WTC11 (cell line): ENCODE measurements around the gene HRAS. TPM values are rescaled to one million over a fixed set of nuclear protein-coding genes. Genes with fewer than 3 reads are reported as not detected.

ENCODE experiments used
- ATAC-seq: fragments of 200-7000 bp; cut with Tn5 transposase; 2 replicates; pipeline ENCODE4 v1.10.0; 2021; ENCODE audit warnings: mild to moderate bottlenecking, moderate library complexity
- CTCF ChIA-PET: fragments of 300-600 bp; sonication (Branson Sonifier 250); formaldehyde crosslinking; loops from one replicate; lab custom pipeline; 2021; ENCODE audit warnings: antibody characterized with exemption; lab: Charles Lee
- POLR2A ChIA-PET: fragments of 350-600 bp; sonication (Branson Sonifier 250); formaldehyde crosslinking; loops from one replicate; lab custom pipeline; 2021; ENCODE audit warnings: antibody characterized with exemption; lab: Charles Lee
- DNase-seq: peaks from one replicate; pipeline ENCODE4 v3.0.0; 2021; ENCODE audit warnings: low spot score
- H3K27ac Mint-ChIP-seq: 2 replicates; pipeline ENCODE4 v1.8.0; 2021; ENCODE audit warnings: mixed read lengths
- H3K27me3 Mint-ChIP-seq: 2 replicates; pipeline ENCODE4 v1.8.0; 2021; ENCODE audit warnings: low read depth, mild to moderate bottlenecking, moderate library complexity, mixed read lengths
- H3K36me3 Mint-ChIP-seq: 2 replicates; pipeline ENCODE4 v1.8.0; 2021; ENCODE audit warnings: mixed read lengths
- H3K4me1 Mint-ChIP-seq: 2 replicates; pipeline ENCODE4 v1.8.0; 2022; ENCODE audit warnings: mixed read lengths
- H3K4me3 Mint-ChIP-seq: 2 replicates; pipeline ENCODE4 v1.8.0; 2021; ENCODE audit warnings: mild to moderate bottlenecking, moderate library complexity, mixed read lengths
- H3K9me3 Mint-ChIP-seq: 2 replicates; pipeline ENCODE4 v1.8.0; 2021; ENCODE audit warnings: mixed read lengths
- ATF2 ChIP-seq: sonication (generic); formaldehyde crosslinking; IDR thresholded peaks from 2 replicates; pipeline ENCODE4 v1.8.1; 2022; ENCODE audit warnings: low read depth, missing genetic modification reagents, borderline replicate concordance
- CREB1 ChIP-seq: sonication (generic); formaldehyde crosslinking; IDR thresholded peaks from 2 replicates; pipeline ENCODE4 v1.8.0; 2023; ENCODE audit warnings: mild to moderate bottlenecking, missing genetic modification reagents
- E2F5 ChIP-seq: sonication (generic); formaldehyde crosslinking; IDR thresholded peaks from 2 replicates; pipeline ENCODE4 v1.8.1; 2022; ENCODE audit warnings: mild to moderate bottlenecking, moderate library complexity, missing genetic modification reagents
- ELF4 ChIP-seq: sonication (generic); formaldehyde crosslinking; IDR thresholded peaks from 2 replicates; pipeline ENCODE4 v1.8.1; 2022; ENCODE audit warnings: low read depth, mild to moderate bottlenecking, moderate library complexity, missing genetic modification reagents
- EMX1 ChIP-seq: fragments of 250-450 bp; sonication (Bioruptor Pico); IDR thresholded peaks from 2 replicates; pipeline ENCODE4 v1.8.0; 2021; ENCODE audit warnings: mild to moderate bottlenecking
- ESRRA ChIP-seq: sonication (generic); formaldehyde crosslinking; IDR thresholded peaks from 2 replicates; pipeline ENCODE4 v1.8.1; 2022; ENCODE audit warnings: mild to moderate bottlenecking, missing genetic modification reagents, borderline replicate concordance
- GABPB1 ChIP-seq: sonication (generic); formaldehyde crosslinking; IDR thresholded peaks from 2 replicates; pipeline ENCODE4 v1.8.1; 2023; ENCODE audit warnings: mild to moderate bottlenecking, missing genetic modification reagents
- GTF2I ChIP-seq: fragments of 250-450 bp; sonication (Bioruptor Pico); conservative IDR thresholded peaks from 2 replicates; pipeline ENCODE4 v1.4.0; 2021; ENCODE audit warnings: mild to moderate bottlenecking
- MAX ChIP-seq: sonication (generic); formaldehyde crosslinking; IDR thresholded peaks from 2 replicates; pipeline ENCODE4 v1.8.0; 2022; ENCODE audit warnings: mild to moderate bottlenecking, missing genetic modification reagents
- NR3C1 ChIP-seq: sonication (generic); formaldehyde crosslinking; conservative IDR thresholded peaks from 2 replicates; pipeline ENCODE4 v1.8.1; 2023; ENCODE audit warnings: low read depth, mild to moderate bottlenecking, missing genetic modification reagents
- OVOL2 ChIP-seq: fragments of 250-450 bp; sonication (Bioruptor Pico); IDR thresholded peaks from 2 replicates; pipeline ENCODE4 v1.9.0; 2021; ENCODE audit warnings: mild to moderate bottlenecking, borderline replicate concordance
- PRDM15 ChIP-seq: sonication (generic); formaldehyde crosslinking; IDR thresholded peaks from 2 replicates; pipeline ENCODE4 v1.8.0; 2022; ENCODE audit warnings: missing genetic modification reagents
- RORB ChIP-seq: fragments of 250-450 bp; sonication (Bioruptor Pico); IDR thresholded peaks from 2 replicates; pipeline ENCODE4 v1.9.0; 2021; ENCODE audit warnings: mild to moderate bottlenecking
- SMAD4 ChIP-seq: sonication (generic); formaldehyde crosslinking; IDR thresholded peaks from 2 replicates; pipeline ENCODE4 v1.8.0; 2022; ENCODE audit warnings: mild to moderate bottlenecking, missing genetic modification reagents
- SP1 ChIP-seq: sonication (generic); formaldehyde crosslinking; conservative IDR thresholded peaks from 2 replicates; pipeline ENCODE4 v1.8.1; 2022; ENCODE audit warnings: missing genetic modification reagents
- TEAD4 ChIP-seq: sonication (generic); formaldehyde crosslinking; IDR thresholded peaks from 2 replicates; pipeline ENCODE4 v1.8.0; 2022; ENCODE audit warnings: mild to moderate bottlenecking, missing genetic modification reagents
- TP53 ChIP-seq: sonication (generic); formaldehyde crosslinking; IDR thresholded peaks from 2 replicates; pipeline ENCODE4 v1.8.1; 2023; ENCODE audit warnings: mild to moderate bottlenecking, missing genetic modification reagents
- ZNF232 ChIP-seq: sonication (generic); formaldehyde crosslinking; IDR thresholded peaks from 2 replicates; pipeline ENCODE4 v1.8.0; 2022; ENCODE audit warnings: mild to moderate bottlenecking, missing genetic modification reagents
- total RNA-seq: library from RNA; stranded (reverse); gene quantifications from 3 replicates; pipeline ENCODE4 v1.2.3, GENCODE V29; 2021
- TF ChIP-seq, protein P1 (sequence below): fragments of 200-600 bp; IDR thresholded peaks from 2 replicates; pipeline ENCODE4 v1.8.0; 2022; ENCODE audit warnings: antibody characterized with exemption
- TF ChIP-seq, protein P2 (sequence below): sonication (generic); formaldehyde crosslinking; conservative IDR thresholded peaks from 2 replicates; pipeline ENCODE4 v1.8.1; 2022; ENCODE audit warnings: mild to moderate bottlenecking, missing genetic modification reagents
- TF ChIP-seq, protein P3 (sequence below): sonication (generic); formaldehyde crosslinking; IDR thresholded peaks from 2 replicates; pipeline ENCODE4 v1.8.0; 2022; ENCODE audit warnings: mild to moderate bottlenecking, missing genetic modification reagents

Gene HRAS
- total RNA-seq, 1 experiment from 2014 or later, result 62.4 TPM

- H3K27ac Mint-ChIP-seq, result no peak overlapping the region
- TF ChIP-seq RORB (CRISPR knock-in tag) (no peak), ZNF232 (CRISPR knock-in tag) (no peak), SMAD4 (CRISPR knock-in tag) (no peak), ATF2 (CRISPR knock-in tag) (no peak), E2F5 (CRISPR knock-in tag) (no peak), EMX1 (no peak), NR3C1 (CRISPR knock-in tag) (no peak), OVOL2 (no peak), MAX (CRISPR knock-in tag) (no peak), ELF4 (CRISPR knock-in tag) (no peak)
- TF ChIP-seq, protein P1, sequence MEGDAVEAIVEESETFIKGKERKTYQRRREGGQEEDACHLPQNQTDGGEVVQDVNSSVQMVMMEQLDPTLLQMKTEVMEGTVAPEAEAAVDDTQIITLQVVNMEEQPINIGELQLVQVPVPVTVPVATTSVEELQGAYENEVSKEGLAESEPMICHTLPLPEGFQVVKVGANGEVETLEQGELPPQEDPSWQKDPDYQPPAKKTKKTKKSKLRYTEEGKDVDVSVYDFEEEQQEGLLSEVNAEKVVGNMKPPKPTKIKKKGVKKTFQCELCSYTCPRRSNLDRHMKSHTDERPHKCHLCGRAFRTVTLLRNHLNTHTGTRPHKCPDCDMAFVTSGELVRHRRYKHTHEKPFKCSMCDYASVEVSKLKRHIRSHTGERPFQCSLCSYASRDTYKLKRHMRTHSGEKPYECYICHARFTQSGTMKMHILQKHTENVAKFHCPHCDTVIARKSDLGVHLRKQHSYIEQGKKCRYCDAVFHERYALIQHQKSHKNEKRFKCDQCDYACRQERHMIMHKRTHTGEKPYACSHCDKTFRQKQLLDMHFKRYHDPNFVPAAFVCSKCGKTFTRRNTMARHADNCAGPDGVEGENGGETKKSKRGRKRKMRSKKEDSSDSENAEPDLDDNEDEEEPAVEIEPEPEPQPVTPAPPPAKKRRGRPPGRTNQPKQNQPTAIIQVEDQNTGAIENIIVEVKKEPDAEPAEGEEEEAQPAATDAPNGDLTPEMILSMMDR, result no peak
- TF ChIP-seq, protein P2, sequence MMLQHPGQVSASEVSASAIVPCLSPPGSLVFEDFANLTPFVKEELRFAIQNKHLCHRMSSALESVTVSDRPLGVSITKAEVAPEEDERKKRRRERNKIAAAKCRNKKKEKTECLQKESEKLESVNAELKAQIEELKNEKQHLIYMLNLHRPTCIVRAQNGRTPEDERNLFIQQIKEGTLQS (CRISPR knock-in tag), result no peak
- H3K9me3 Mint-ChIP-seq, result peaks cover 7% of the 10 kb centered on the region
- H3K36me3 Mint-ChIP-seq, result peaks cover 8% of the 10 kb centered on the region
- CTCF ChIA-PET, result no interaction called here
- POLR2A ChIA-PET, result no interaction called here
- no peak overlapping the region for H3K4me3 Mint-ChIP-seq
- DNase-seq (no peak), ATAC-seq (no peak)
- H3K4me1 Mint-ChIP-seq, result no peaks in the 10 kb centered on the region
- peaks cover 5% of the 10 kb centered on the region for H3K27me3 Mint-ChIP-seq
Measured at GRCh38 chr11:528166-528814, 7.1 kb downstream of the HRAS start.

DNA sequence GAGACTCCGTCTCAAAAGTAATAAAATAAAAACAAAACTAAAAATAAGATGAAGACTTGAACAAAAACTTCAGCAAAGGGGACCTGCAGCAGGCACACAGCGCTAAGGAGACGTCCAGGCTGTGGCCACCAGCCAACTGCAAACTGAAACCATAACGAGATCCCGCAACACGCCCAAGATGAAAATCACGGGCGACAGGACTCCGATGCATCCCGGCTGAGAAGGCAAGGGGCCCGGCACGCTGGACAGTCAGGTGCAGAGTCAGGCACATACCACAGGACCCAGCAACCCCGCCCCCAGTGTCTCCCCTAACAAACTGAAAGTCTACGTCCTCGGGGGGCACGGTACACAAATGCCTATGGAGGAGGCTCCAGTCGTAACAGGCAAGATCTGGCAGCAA, 9.2 kb downstream of the HRAS start:
- Mint-ChIP-seq H3K27me3 (peaks cover 5% of the 10 kb centered on the region), H3K36me3 (peaks cover 3% of the 10 kb centered on the region), H3K4me3 (no peak overlapping the region), H3K4me1 (no peaks in the 10 kb centered on the region), H3K9me3 (peaks cover 7% of the 10 kb centered on the region), H3K27ac (no peak overlapping the region)
- DNase-seq (no peak), ATAC-seq (no peak)
- ChIA-PET CTCF (no interaction called here), POLR2A (no interaction called here)
- TF ChIP-seq TP53 (CRISPR knock-in tag), result no peak
- no peak for TF ChIP-seq GABPB1 (CRISPR knock-in tag)
- no peak for TF ChIP-seq CREB1 (CRISPR knock-in tag)
- TF ChIP-seq ESRRA (CRISPR knock-in tag), result no peak
- no peak for TF ChIP-seq SP1
- TF ChIP-seq, protein P2 (CRISPR knock-in tag), result no peak
- TF ChIP-seq ATF2 (CRISPR knock-in tag), result no peak
- TF ChIP-seq TEAD4 (CRISPR knock-in tag), result no peak
- TF ChIP-seq, protein P3, sequence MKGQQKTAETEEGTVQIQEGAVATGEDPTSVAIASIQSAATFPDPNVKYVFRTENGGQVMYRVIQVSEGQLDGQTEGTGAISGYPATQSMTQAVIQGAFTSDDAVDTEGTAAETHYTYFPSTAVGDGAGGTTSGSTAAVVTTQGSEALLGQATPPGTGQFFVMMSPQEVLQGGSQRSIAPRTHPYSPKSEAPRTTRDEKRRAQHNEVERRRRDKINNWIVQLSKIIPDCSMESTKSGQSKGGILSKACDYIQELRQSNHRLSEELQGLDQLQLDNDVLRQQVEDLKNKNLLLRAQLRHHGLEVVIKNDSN (CRISPR knock-in tag), result no peak
- TF ChIP-seq ELF4 (CRISPR knock-in tag), result no peak
- TF ChIP-seq NR3C1 (CRISPR knock-in tag), result no peak
- no peak for TF ChIP-seq GTF2I (CRISPR knock-in tag)
- TF ChIP-seq, protein P1, result no peak
- TF ChIP-seq PRDM15 (CRISPR knock-in tag), result no peak
- no peak for TF ChIP-seq RORB (CRISPR knock-in tag)
